ENCODE measurements around the gene JAM3.

GRCh38 chr11:134027671-134028070 is 41.2 kb upstream of the JAM3 start:
- TF ChIP-seq CTCF (IDR thresholded peaks at IDR 0.05), result no peak
- no peak for TF ChIP-seq POLR2A (IDR thresholded peaks at IDR 0.05)
- TF ChIP-seq EP300 (IDR thresholded peaks at IDR 0.05), result no peak
